ENCODE results near the gene SLFN14.

Gene SLFN14

GRCh38 chr17:35596530-35597233 lies 36.1 kb upstream of the SLFN14 start:
- Histone ChIP-seq H2AFZ (ENCODE audit: low read length) (no peak overlapping the region), H3K4me3 (ENCODE audit: low read depth, low read length, poor library complexity, severe bottlenecking) (no peak overlapping the region), H3K27ac (ENCODE audit: low read depth, low read length, poor library complexity, severe bottlenecking) (no peak overlapping the region), H3K4me2 (ENCODE audit: low read length) (no peak overlapping the region), H3K36me3 (ENCODE audit: insufficient read depth, low read length) (peaks cover 63% of the 10 kb centered on the region), H3F3A (ENCODE audit: insufficient read depth, low read length) (no peaks in the 10 kb centered on the region), H4K20me1 (ENCODE audit: insufficient read depth, low read length) (no peaks in the 10 kb centered on the region), H3K27me3 (ENCODE audit: insufficient read depth, low read length) (no peaks in the 10 kb centered on the region), H3K4me1 (ENCODE audit: insufficient read depth, low read length, severe bottlenecking) (no peaks in the 10 kb centered on the region), H3K9ac (ENCODE audit: low read length) (no peak overlapping the region), H3K9me2 (ENCODE audit: low read depth, low read length) (no peaks in the 10 kb centered on the region), H3K9me3 (ENCODE audit: low read length) (no peaks in the 10 kb centered on the region), H3K79me2 (ENCODE audit: insufficient read depth, low read length) (peaks cover 4% of the 10 kb centered on the region)
- TF ChIP-seq EZH2 (IDR thresholded peaks at IDR 0.05; ENCODE audit: borderline replicate concordance, low read length) = no peak
- no peak for TF ChIP-seq CTCF (IDR thresholded peaks at IDR 0.05; ENCODE audit: low read length)

DNA sequence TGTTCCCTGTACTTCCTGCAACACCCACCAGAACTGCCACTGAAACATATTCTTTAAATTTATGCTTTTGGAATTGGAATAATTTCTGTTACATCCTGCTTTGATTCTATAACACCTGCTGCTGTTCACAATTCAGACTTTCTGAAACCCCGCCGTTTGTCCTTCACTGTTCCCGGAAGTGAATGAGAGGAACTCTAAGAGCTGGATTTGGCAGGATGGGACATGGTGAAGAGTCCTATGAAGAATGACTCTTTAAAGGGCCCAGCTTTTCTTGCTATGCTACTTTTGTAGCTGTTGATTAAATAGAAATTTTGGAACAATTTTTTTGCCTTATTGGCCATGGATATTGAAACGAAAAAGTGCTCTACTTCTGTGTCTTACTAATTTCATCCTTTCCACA lies 35.5 kb upstream of the SLFN14 start:
- no peaks in the 10 kb centered on the region for H4K20me1 ChIP-seq (ENCODE audit: insufficient read depth, low read length)
- no peak overlapping the region for H3K27ac ChIP-seq (ENCODE audit: low read depth, low read length, poor library complexity, severe bottlenecking)
- no peaks in the 10 kb centered on the region for H3K27me3 ChIP-seq (ENCODE audit: insufficient read depth, low read length)
- no peak overlapping the region for H3K4me2 ChIP-seq (ENCODE audit: low read length)
- no peak overlapping the region for H3K4me3 ChIP-seq (ENCODE audit: low read depth, low read length, poor library complexity, severe bottlenecking)
- peaks cover 57% of the 10 kb centered on the region for H3K36me3 ChIP-seq (ENCODE audit: insufficient read depth, low read length)
- no peaks in the 10 kb centered on the region for H3K9me3 ChIP-seq (ENCODE audit: low read length)
- H2AFZ ChIP-seq (ENCODE audit: low read length) = no peak overlapping the region
- H3K79me2 ChIP-seq (ENCODE audit: insufficient read depth, low read length) = peaks cover 8% of the 10 kb centered on the region
- no peaks in the 10 kb centered on the region for H3F3A ChIP-seq (ENCODE audit: insufficient read depth, low read length)
- H3K9ac ChIP-seq (ENCODE audit: low read length) = no peak overlapping the region
- H3K4me1 ChIP-seq (ENCODE audit: insufficient read depth, low read length, severe bottlenecking) = no peaks in the 10 kb centered on the region
- TF ChIP-seq CTCF (IDR thresholded peaks at IDR 0.05; ENCODE audit: low read length) (no peak), EZH2 (IDR thresholded peaks at IDR 0.05; ENCODE audit: borderline replicate concordance, low read length) (no peak)
- no peaks in the 10 kb centered on the region for H3K9me2 ChIP-seq (ENCODE audit: low read depth, low read length)

DNA sequence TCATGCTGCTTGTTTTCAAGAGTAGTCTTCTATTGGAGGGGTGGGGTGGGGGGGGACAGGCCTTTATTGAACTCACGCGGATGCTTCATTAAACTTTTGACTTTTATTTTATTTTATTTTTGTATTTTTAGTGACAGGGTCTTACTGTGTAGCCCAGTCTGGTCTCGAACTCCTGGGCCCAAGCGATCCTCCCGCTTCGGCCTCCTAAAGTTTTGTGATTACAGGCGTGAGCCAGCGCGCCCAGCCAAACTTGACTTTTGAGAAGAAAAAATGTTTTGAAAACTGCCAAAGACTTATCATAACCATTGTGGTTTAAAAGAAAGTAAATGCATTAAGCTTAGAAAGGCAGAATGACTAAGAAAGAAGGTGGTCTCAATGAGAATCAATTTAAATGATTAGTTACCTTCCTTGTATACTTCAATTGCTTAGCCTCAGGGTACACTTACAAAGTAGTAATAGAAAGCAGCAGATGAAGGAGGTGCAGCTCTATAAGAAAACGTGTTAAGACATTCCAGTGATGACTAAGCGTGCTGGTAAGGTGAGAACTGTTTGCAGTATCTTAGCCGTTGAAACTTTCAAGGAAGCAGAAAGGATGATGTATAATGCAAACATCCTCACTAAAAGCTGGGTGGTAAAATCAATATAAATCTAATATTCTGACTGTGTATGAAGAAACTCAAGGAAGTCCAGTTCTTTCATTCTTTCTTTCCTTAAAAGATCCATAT lies 27.7 kb upstream of the SLFN14 start:
- H3F3A ChIP-seq (ENCODE audit: insufficient read depth, low read length) = no peaks in the 10 kb centered on the region
- H3K27me3 ChIP-seq (ENCODE audit: insufficient read depth, low read length) = no peaks in the 10 kb centered on the region
- H3K36me3 ChIP-seq (ENCODE audit: insufficient read depth, low read length) = no peaks in the 10 kb centered on the region
- peak overlapping the region; percentile 95 for H3K4me2 ChIP-seq (ENCODE audit: low read length)
- H3K27ac ChIP-seq (ENCODE audit: low read depth, low read length, poor library complexity, severe bottlenecking) = no peak overlapping the region
- H3K4me3 ChIP-seq (ENCODE audit: low read depth, low read length, poor library complexity, severe bottlenecking) = peak overlapping the region; percentile 89
- no peak overlapping the region for H2AFZ ChIP-seq (ENCODE audit: low read length)
- H3K9me2 ChIP-seq (ENCODE audit: low read depth, low read length) = no peaks in the 10 kb centered on the region
- TF ChIP-seq CTCF (IDR thresholded peaks at IDR 0.05; ENCODE audit: low read length) = no peak
- no peaks in the 10 kb centered on the region for H3K9me3 ChIP-seq (ENCODE audit: low read length)
- peaks cover 25% of the 10 kb centered on the region for H3K4me1 ChIP-seq (ENCODE audit: insufficient read depth, low read length, severe bottlenecking)
- peaks cover 36% of the 10 kb centered on the region for H3K79me2 ChIP-seq (ENCODE audit: insufficient read depth, low read length)
- H4K20me1 ChIP-seq (ENCODE audit: insufficient read depth, low read length) = no peaks in the 10 kb centered on the region
- peak overlapping the region; percentile 89 for H3K9ac ChIP-seq (ENCODE audit: low read length)

All from OCI-LY1 (cell line).